Transverse colon (tissue), 1 donor: Measurements from ENCODE around the gene IL26.

Experiments used
- EP300 ChIP-seq: sonication (generic); formaldehyde crosslinking; IDR thresholded peaks from one replicate; pipeline ENCODE4 v1.6.1; 2017; ENCODE audit warnings: antibody characterized with exemption, low read depth
- POLR2A ChIP-seq: fragments of 450-650 bp; IDR thresholded peaks from one replicate; pipeline ENCODE4 v1.6.1; 2016; ENCODE audit warnings: antibody characterized with exemption, mild to moderate bottlenecking, moderate library complexity

- TF ChIP-seq POLR2A (no peak), EP300 (no peak)
These were observed 35.3 kb downstream of the IL26 start for GRCh38 chr12:68190301-68190700.
